Measurements from ENCODE around the gene DDX1.

GRCh38 chr2:15664273-15665066 lies 72.8 kb downstream of the DDX1 start:
- TF ChIP-seq REST (tag by site-specific recombination; IDR thresholded peaks at IDR 0.05) (no peak), ZNF140 (tag by site-specific recombination; IDR thresholded peaks at IDR 0.05) (no peak), PRDM4 (tag by site-specific recombination; IDR thresholded peaks at IDR 0.05) (no peak), ZNF37A (tag by site-specific recombination; IDR thresholded peaks at IDR 0.05) (no peak), ZNF274 (IDR thresholded peaks at IDR 0.05; ENCODE audit: low read length) (no peak), ZNF274 (tag by site-specific recombination; IDR thresholded peaks at IDR 0.05; ENCODE audit: borderline replicate concordance) (no peak), ZBTB8A (tag by site-specific recombination; IDR thresholded peaks at IDR 0.05) (no peak), GLI2 (tag by site-specific recombination; IDR thresholded peaks at IDR 0.05; ENCODE audit: borderline replicate concordance, low read depth) (no peak)
- TF ChIP-seq, protein P1, sequence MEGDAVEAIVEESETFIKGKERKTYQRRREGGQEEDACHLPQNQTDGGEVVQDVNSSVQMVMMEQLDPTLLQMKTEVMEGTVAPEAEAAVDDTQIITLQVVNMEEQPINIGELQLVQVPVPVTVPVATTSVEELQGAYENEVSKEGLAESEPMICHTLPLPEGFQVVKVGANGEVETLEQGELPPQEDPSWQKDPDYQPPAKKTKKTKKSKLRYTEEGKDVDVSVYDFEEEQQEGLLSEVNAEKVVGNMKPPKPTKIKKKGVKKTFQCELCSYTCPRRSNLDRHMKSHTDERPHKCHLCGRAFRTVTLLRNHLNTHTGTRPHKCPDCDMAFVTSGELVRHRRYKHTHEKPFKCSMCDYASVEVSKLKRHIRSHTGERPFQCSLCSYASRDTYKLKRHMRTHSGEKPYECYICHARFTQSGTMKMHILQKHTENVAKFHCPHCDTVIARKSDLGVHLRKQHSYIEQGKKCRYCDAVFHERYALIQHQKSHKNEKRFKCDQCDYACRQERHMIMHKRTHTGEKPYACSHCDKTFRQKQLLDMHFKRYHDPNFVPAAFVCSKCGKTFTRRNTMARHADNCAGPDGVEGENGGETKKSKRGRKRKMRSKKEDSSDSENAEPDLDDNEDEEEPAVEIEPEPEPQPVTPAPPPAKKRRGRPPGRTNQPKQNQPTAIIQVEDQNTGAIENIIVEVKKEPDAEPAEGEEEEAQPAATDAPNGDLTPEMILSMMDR (tag by site-specific recombination; IDR thresholded peaks at IDR 0.05) = no peak
